H9 (cell line): ENCODE results near the gene DNHD1. TPM values are rescaled to one million over a fixed set of nuclear protein-coding genes. Genes with fewer than 3 reads are reported as not detected.

Experiments used
- DNase-seq: peaks from one replicate; pipeline ENCODE4 v3.0.0-alpha.2; 2017
- H2AFZ ChIP-seq: one replicate; pipeline ENCODE4 v1.6.1; 2013; ENCODE audit warnings: mild to moderate bottlenecking, low read length, control low read depth, moderate library complexity
- H2AK5ac ChIP-seq: 2 replicates; pipeline ENCODE4 v1.6.1; 2013; ENCODE audit warnings: low read length, control low read depth, mixed read lengths; ENCODE audit not compliant: insufficient read length
- H2BK120ac ChIP-seq: one replicate; pipeline ENCODE4 v1.6.1; 2013; ENCODE audit warnings: low read depth, mild to moderate bottlenecking, low read length, control low read depth, inconsistent platforms; ENCODE audit not compliant: poor library complexity, severe bottlenecking
- H2BK12ac ChIP-seq: 2 replicates; pipeline ENCODE4 v1.6.1; 2013; ENCODE audit warnings: low read length, control low read depth, mixed read lengths, low read depth; ENCODE audit not compliant: insufficient read length
- H2BK15ac ChIP-seq: 2 replicates; pipeline ENCODE4 v1.6.1; 2013; ENCODE audit warnings: low read depth, low read length, control low read depth
- H2BK20ac ChIP-seq: one replicate; pipeline ENCODE4 v1.6.1; 2013; ENCODE audit warnings: low read depth, mild to moderate bottlenecking, low read length, control low read depth, inconsistent platforms; ENCODE audit not compliant: poor library complexity, severe bottlenecking
- H2BK5ac ChIP-seq: 2 replicates; pipeline ENCODE4 v1.6.1; 2013; ENCODE audit warnings: low read length, control low read depth, mixed read lengths; ENCODE audit not compliant: insufficient read length
- H3K14ac ChIP-seq: 2 replicates; pipeline ENCODE4 v1.6.1; 2013; ENCODE audit warnings: low read length, control low read depth; ENCODE audit not compliant: insufficient read depth
- H3K18ac ChIP-seq: 2 replicates; pipeline ENCODE4 v1.6.1; 2013; ENCODE audit warnings: low read depth, mild to moderate bottlenecking, mixed read lengths, low read length, control low read depth; ENCODE audit not compliant: insufficient read length
- H3K23ac ChIP-seq: 2 replicates; pipeline ENCODE4 v1.6.1; 2013; ENCODE audit warnings: low read length, control low read depth, mixed read lengths, low read depth; ENCODE audit not compliant: insufficient read length
- H3K23me2 ChIP-seq: 2 replicates; pipeline ENCODE4 v1.6.1; 2013; ENCODE audit warnings: low read depth, mild to moderate bottlenecking, mixed read lengths, low read length, control low read depth; ENCODE audit not compliant: insufficient read length, poor library complexity, severe bottlenecking
- H3K27ac ChIP-seq: 2 replicates; pipeline ENCODE4 v1.5.1; 2013; ENCODE audit warnings: low read length, control low read depth, mixed read lengths, low read depth; ENCODE audit not compliant: insufficient read length
- H3K27me3 ChIP-seq: 2 replicates; pipeline ENCODE4 v1.6.1; 2013; ENCODE audit warnings: low read length, control low read depth, inconsistent platforms; ENCODE audit not compliant: insufficient read depth
- H3K4ac ChIP-seq: 2 replicates; pipeline ENCODE4 v1.6.1; 2013; ENCODE audit warnings: low read depth, mild to moderate bottlenecking, control low read depth, inconsistent platforms, low read length, moderate library complexity
- H3K4me1 ChIP-seq: 2 replicates; pipeline ENCODE4 v1.6.1; 2013; ENCODE audit warnings: low read length, control low read depth, inconsistent platforms; ENCODE audit not compliant: insufficient read depth
- H3K4me2 ChIP-seq: 2 replicates; pipeline ENCODE4 v1.6.1; 2013; ENCODE audit warnings: low read length, control low read depth, mixed read lengths; ENCODE audit not compliant: insufficient read length, insufficient read depth
- H3K56ac ChIP-seq: 2 replicates; pipeline ENCODE4 v1.6.1; 2013; ENCODE audit warnings: low read depth, mild to moderate bottlenecking, mixed read lengths, low read length, control low read depth; ENCODE audit not compliant: insufficient read length
- H3K79me1 ChIP-seq: 2 replicates; pipeline ENCODE4 v1.6.1; 2013; ENCODE audit warnings: low read depth, mild to moderate bottlenecking, moderate library complexity, low read length, control low read depth, inconsistent platforms; ENCODE audit not compliant: insufficient read depth, poor library complexity, severe bottlenecking
- H3K79me2 ChIP-seq: 2 replicates; pipeline ENCODE4 v1.6.1; 2013; ENCODE audit warnings: low read length, control low read depth, inconsistent platforms; ENCODE audit not compliant: insufficient read depth
- H3K9ac ChIP-seq: 2 replicates; pipeline ENCODE4 v1.6.1; 2013; ENCODE audit warnings: low read length, control low read depth, mixed read lengths; ENCODE audit not compliant: insufficient read length; ENCODE audit errors: extremely low read depth
- H3K9me3 ChIP-seq: one replicate; pipeline ENCODE4 v1.6.1; 2013; ENCODE audit warnings: low read depth, low read length, inconsistent platforms; ENCODE audit not compliant: control insufficient read depth
- H3T11ph ChIP-seq: one replicate; pipeline ENCODE4 v1.6.1; 2013; ENCODE audit warnings: mild to moderate bottlenecking, low read length, control low read depth, inconsistent platforms
- H4K20me1 ChIP-seq: one replicate; pipeline ENCODE4 v1.6.1; 2013; ENCODE audit not compliant: control insufficient read depth, insufficient read length, insufficient read depth
- H4K5ac ChIP-seq: 2 replicates; pipeline ENCODE4 v1.6.1; 2013; ENCODE audit warnings: low read depth, mild to moderate bottlenecking, mixed read lengths, low read length, control low read depth; ENCODE audit not compliant: insufficient read length
- H4K8ac ChIP-seq: replicated peaks from 2 replicates; pipeline ENCODE4 v1.6.1; 2013; ENCODE audit warnings: low read length, control low read depth, mixed read lengths, low read depth; ENCODE audit not compliant: insufficient read length
- H4K91ac ChIP-seq: 2 replicates; pipeline ENCODE4 v1.6.1; 2013; ENCODE audit warnings: low read depth, mild to moderate bottlenecking, moderate library complexity, mixed read lengths, low read length, control low read depth; ENCODE audit not compliant: insufficient read length
- H3K27ac Mint-ChIP-seq, 3 experiments: 2 replicates in 2 of 3; 3 replicates in 1 of 3; pipeline ENCODE4 v1.8.0; 2020 to 2021; ENCODE audit warnings: mixed read lengths in 3 of 3, mild to moderate bottlenecking in 1 of 3, moderate library complexity in 1 of 3
- H3K27me3 Mint-ChIP-seq: 2 replicates; pipeline ENCODE4 v1.8.0; 2021; ENCODE audit warnings: low read depth, mild to moderate bottlenecking, moderate library complexity, mixed read lengths
- H3K36me3 Mint-ChIP-seq, 3 experiments: 2 replicates in 2 of 3; 3 replicates in 1 of 3; pipeline ENCODE4 v1.8.0; 2020 to 2021; ENCODE audit warnings: low read depth in 3 of 3, mixed read lengths in 3 of 3; ENCODE audit not compliant: insufficient read depth in 1 of 3
- H3K4me1 Mint-ChIP-seq, 2 experiments: 2 replicates each; pipeline ENCODE4 v1.8.0; 2020; ENCODE audit warnings: mixed read lengths in 2 of 2
- H3K4me3 Mint-ChIP-seq, 2 experiments: 2 replicates in 1 of 2; 3 replicates in 1 of 2; pipeline ENCODE4 v1.8.0; 2020 to 2021; ENCODE audit warnings: mild to moderate bottlenecking in 2 of 2, mixed read lengths in 2 of 2, moderate library complexity in 1 of 2
- H3K9me3 Mint-ChIP-seq, 2 experiments: 2 replicates in 1 of 2; 3 replicates in 1 of 2; pipeline ENCODE4 v1.8.0; 2020; ENCODE audit warnings: mild to moderate bottlenecking in 2 of 2, mixed read lengths in 2 of 2, moderate library complexity in 1 of 2
- CTCF ChIP-seq: fragments of 200-600 bp; sonication (generic); conservative IDR thresholded peaks from 3 replicates; pipeline ENCODE4 v1.8.0; 2021; ENCODE audit warnings: antibody characterized with exemption, mild to moderate bottlenecking
- WGBS: extraction: QIAGEN DNeasy Blood & Tissue Kit; methylation state at CpG from one replicate; pipeline ENCODE4 v1.1.7; 2013; ENCODE audit warnings: missing lambda C conversion rate, low lambda C conversion rate, mixed read lengths; ENCODE audit not compliant: insufficient read length; ENCODE audit errors: extremely low coverage; 5-methylcytosine and 5-hydroxymethylcytosine counted together
- total RNA-seq: library from RNA; stranded (reverse); gene quantifications from 2 replicates; pipeline ENCODE4 v1.2.1, GENCODE V29; 2021

Gene DNHD1
- total RNA-seq, 1 experiment from 2014 or later = 3.5 TPM

GRCh38 chr11:6538456-6538855 is 41.4 kb downstream of the DNHD1 start:
- H3K4me3 Mint-ChIP-seq = no peak overlapping the region
- no peaks in the 10 kb centered on the region for H3K9me3 Mint-ChIP-seq
- Histone ChIP-seq H3K27ac (no peak overlapping the region), H3K4me2 (no peak overlapping the region), H3K23me2 (no peaks in the 10 kb centered on the region), H4K91ac (no peak overlapping the region), H3K4ac (no peak overlapping the region), H2AFZ (no peak overlapping the region), H3K23ac (no peak overlapping the region), H2BK120ac (no peak overlapping the region), H4K5ac (no peak overlapping the region), H2AK5ac (no peak overlapping the region), H3T11ph (no peak overlapping the region), H3K79me2 (no peaks in the 10 kb centered on the region), H3K79me1 (no peaks in the 10 kb centered on the region), H3K18ac (no peak overlapping the region), H2BK5ac (no peak overlapping the region), H3K9me3 (no peaks in the 10 kb centered on the region), H4K8ac (no peak overlapping the region), H2BK15ac (no peak overlapping the region), H3K9ac (no peak overlapping the region), H2BK20ac (no peak overlapping the region), H3K27me3 (no peaks in the 10 kb centered on the region), H3K4me1 (no peaks in the 10 kb centered on the region), H4K20me1 (no peaks in the 10 kb centered on the region), H3K56ac (no peak overlapping the region), H3K14ac (peak overlapping the region; percentile 72; the same call in 1 of the 2 replicates), H2BK12ac (no peak overlapping the region)
- H3K27ac Mint-ChIP-seq = no peak overlapping the region
- DNase-seq = no peak
- WGBS = no CpG with 5 or more reads among the region's 8 CpGs
- no peaks in the 10 kb centered on the region; a peak in 1 of 7 replicates for H3K36me3 Mint-ChIP-seq
- TF ChIP-seq CTCF = no peak
- peaks cover 14 to 17% of the 10 kb centered on the region in 2 experiments for H3K4me1 Mint-ChIP-seq
- H3K27me3 Mint-ChIP-seq = no peaks in the 10 kb centered on the region
